Colonic mucosa (tissue), 4 donors: ENCODE results near the gene POU5F2. TPM values are rescaled to one million over a fixed set of nuclear protein-coding genes. Genes with fewer than 3 reads are reported as not detected.

Source experiments
- DNase-seq: peaks from one replicate; pipeline ENCODE4 v3.0.0-alpha.2; 2020
- H3K27ac ChIP-seq: fragments of 200-600 bp; one replicate; pipeline ENCODE4 v1.8.0; 2021
- H3K27me3 ChIP-seq: fragments of 200-600 bp; one replicate; pipeline ENCODE4 v1.8.0; 2021
- H3K36me3 ChIP-seq: fragments of 200-600 bp; one replicate; pipeline ENCODE4 v1.8.0; 2021
- H3K4me1 ChIP-seq: fragments of 200-600 bp; one replicate; pipeline ENCODE4 v1.8.0; 2021; ENCODE audit warnings: mild to moderate bottlenecking
- H3K4me3 ChIP-seq: fragments of 200-600 bp; one replicate; pipeline ENCODE4 v1.8.0; 2021
- H3K9ac ChIP-seq, 2 donors: one replicate each; pipeline ENCODE4 v1.7.0; 2013; ENCODE audit warnings: control low read depth in 2 of 2, low read depth in 2 of 2, low read length in 2 of 2
- H3K9me3 ChIP-seq: fragments of 200-600 bp; one replicate; pipeline ENCODE4 v1.8.0; 2021
- CTCF ChIP-seq: fragments of 200-600 bp; IDR thresholded peaks from one replicate; pipeline ENCODE4 v1.8.0; 2022; ENCODE audit warnings: antibody characterized with exemption, mild to moderate bottlenecking
- intact Hi-C: fragments of 100-400 bp; cut with DNase I; formaldehyde crosslinking; loops from one replicate; pipeline ENCODE4 v1.14.1; 2022
- total RNA-seq, 2 donors: library from RNA; stranded (reverse); fragmentation: NEBNext Ultra II Directional in 1 of 2; extraction: Animal tissue kit (Norgen Biotek cat#: 25700) in 1 of 2; gene quantifications; one replicate each; pipeline ENCODE4 v1.2.1, GENCODE V29; 2021
- donor health status: healthy.
- donor health status: DM: no; HTN: no; CAD: no.
- donor health status: DM: no; HTN: no; CAD: no.

The POU5F2 gene
- total RNA-seq, 2 donors from 2014 or later, result 0.37 to 0.94 TPM

- Histone ChIP-seq H3K4me3 (no peak overlapping the region), H3K27me3 (no peaks in the 10 kb centered on the region)
These were observed 16.6 kb downstream of the POU5F2 start for GRCh38 chr5:93724791-93725190.

GRCh38 chr5:93723681-93724080, 17.7 kb downstream of the POU5F2 start:
- H3K4me3 ChIP-seq, result no peak overlapping the region
- intact Hi-C loops, result no loop called here
- TF ChIP-seq CTCF, result no peak
- H3K4me1 ChIP-seq, result no peaks in the 10 kb centered on the region
- no peaks in the 10 kb centered on the region for H3K27me3 ChIP-seq
- H3K9me3 ChIP-seq, result no peaks in the 10 kb centered on the region
- no peak for DNase-seq
- H3K27ac ChIP-seq, result no peak overlapping the region
- no peak overlapping the region for H3K9ac ChIP-seq
- H3K36me3 ChIP-seq, result no peaks in the 10 kb centered on the region

More at GRCh38 chr5:93724791-93725190, 16.6 kb downstream of the POU5F2 start:
- no peaks in the 10 kb centered on the region for H3K9me3 ChIP-seq
- no peak for TF ChIP-seq CTCF
- no peak overlapping the region for H3K9ac ChIP-seq
- no peak for DNase-seq
- intact Hi-C loops, result no loop called here
- H3K27ac ChIP-seq, result no peak overlapping the region
- no peaks in the 10 kb centered on the region for H3K4me1 ChIP-seq
- no peaks in the 10 kb centered on the region for H3K36me3 ChIP-seq

- Histone ChIP-seq H3K9me3 (no peaks in the 10 kb centered on the region), H3K36me3 (no peaks in the 10 kb centered on the region), H3K4me3 (no peak overlapping the region), H3K9ac (no peak overlapping the region), H3K27ac (no peak overlapping the region), H3K27me3 (no peaks in the 10 kb centered on the region), H3K4me1 (no peaks in the 10 kb centered on the region)
- intact Hi-C loops, result no loop called here
- no peak for DNase-seq
- no peak for TF ChIP-seq CTCF
These were observed 18.4 kb downstream of the POU5F2 start for GRCh38 chr5:93723005-93723404.

- H3K36me3 ChIP-seq, result no peaks in the 10 kb centered on the region
- no peak for TF ChIP-seq CTCF
- H3K9me3 ChIP-seq, result no peaks in the 10 kb centered on the region
- H3K27me3 ChIP-seq, result no peaks in the 10 kb centered on the region
- no peak overlapping the region for H3K9ac ChIP-seq
- H3K27ac ChIP-seq, result no peak overlapping the region
- intact Hi-C loops, result no loop called here
- H3K4me3 ChIP-seq, result no peak overlapping the region
- H3K4me1 ChIP-seq, result no peaks in the 10 kb centered on the region
- no peak for DNase-seq
These were observed 18.8 kb downstream of the POU5F2 start for GRCh38 chr5:93722588-93722987.

- no peaks in the 10 kb centered on the region for H3K9me3 ChIP-seq
- no peak overlapping the region for H3K27ac ChIP-seq
- no peaks in the 10 kb centered on the region for H3K36me3 ChIP-seq
- DNase-seq, result no peak
- TF ChIP-seq CTCF, result no peak
- no peaks in the 10 kb centered on the region for H3K4me1 ChIP-seq
- intact Hi-C loops, result no loop called here
- no peak overlapping the region for H3K9ac ChIP-seq
- H3K4me3 ChIP-seq, result no peak overlapping the region
- no peaks in the 10 kb centered on the region for H3K27me3 ChIP-seq
These were observed 19.9 kb downstream of the POU5F2 start for GRCh38 chr5:93721511-93721910.

- no peaks in the 10 kb centered on the region for H3K9me3 ChIP-seq
These were observed 20.3 kb downstream of the POU5F2 start for GRCh38 chr5:93721071-93721470.

More at GRCh38 chr5:93721071-93721470, 20.3 kb downstream of the POU5F2 start:
- Histone ChIP-seq H3K27ac (no peak overlapping the region), H3K4me3 (no peak overlapping the region), H3K27me3 (no peaks in the 10 kb centered on the region), H3K4me1 (no peaks in the 10 kb centered on the region), H3K36me3 (no peaks in the 10 kb centered on the region), H3K9ac (no peak overlapping the region)
- no peak for DNase-seq
- TF ChIP-seq CTCF, result no peak
- intact Hi-C loops, result no loop called here
